Cerebellar cortex (tissue), 1 donor: Measurements from ENCODE around the gene ZAP70.

ENCODE experiments used
- DNase-seq: peaks from one replicate; pipeline ENCODE4 v3.0.0-alpha.2; 2015; ENCODE audit warnings: low spot score

The ZAP70 gene

GRCh38 chr2:97788986-97789644 is 75.7 kb downstream of the ZAP70 start:
- DNase-seq = peak; percentile 18
